ENCODE measurements around the gene RIMBP2.

DNA sequence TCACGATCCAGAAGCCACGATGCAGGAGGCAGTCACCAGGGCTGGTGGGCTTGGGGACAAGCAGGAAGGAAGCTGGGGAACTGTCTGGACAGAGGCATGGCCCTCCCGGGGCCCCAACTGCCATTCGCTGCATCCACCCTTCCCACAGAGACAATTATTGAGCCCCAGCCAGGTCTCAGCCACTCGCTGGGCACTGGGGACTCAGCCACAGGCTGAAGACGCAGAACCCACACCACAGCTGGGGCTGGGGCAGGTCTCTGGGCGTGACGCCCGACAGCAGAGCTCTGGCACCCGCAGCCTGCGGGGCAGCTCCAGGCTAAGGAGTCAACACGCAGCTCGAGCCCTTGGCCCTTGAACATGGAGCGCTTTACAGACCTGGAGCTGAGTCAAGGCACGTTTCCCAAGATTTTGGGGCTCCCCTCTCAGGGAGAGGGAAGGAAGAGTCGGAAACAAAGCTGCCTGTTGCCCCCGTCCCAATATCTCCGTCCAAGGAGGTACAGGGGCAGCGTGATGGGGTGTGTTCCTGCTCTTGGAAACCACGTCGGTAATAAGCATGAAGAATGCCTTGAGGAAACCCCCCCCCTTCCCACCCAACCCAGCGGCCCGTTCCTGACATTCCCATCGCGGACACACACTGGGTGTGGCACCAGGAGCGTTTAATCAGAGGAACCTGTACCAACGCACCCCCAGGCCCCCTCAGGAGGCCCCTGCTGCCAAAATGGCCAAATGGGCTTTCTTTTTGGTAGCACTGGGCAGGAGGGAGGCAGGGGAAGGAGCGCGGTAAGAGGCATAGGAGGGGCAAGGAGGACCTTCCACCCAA, 6.7 kb downstream of the RIMBP2 start:
- TF ChIP-seq CTCF (optimal IDR thresholded peaks at IDR 0.05 in 1 of 3, IDR thresholded peaks at IDR 0.05 in 1 of 3, conservative IDR thresholded peaks at IDR 0.05 in 1 of 3; ENCODE audit: extremely low read depth in 1 of 3, insufficient read depth in 2 of 3, low read length in 3 of 3) (no peak), EZH2 (IDR thresholded peaks at IDR 0.05; ENCODE audit: low read length) (no peak)
